Hematopoietic multipotent progenitor cell treated with erythropoietin and hydrocortisone succinate and interleukin-3 and kit ligand, for 4 days (in vitro differentiated cells): Measurements from ENCODE around the gene CTSO.
"Not testable (repeated sequence)": the region's sequence is repeated elsewhere in the genome, so short reads cannot be mapped to it uniquely, and the experiment has no call there.

ENCODE experiments used
- DNase-seq: peaks from one replicate; pipeline ENCODE4 v3.0.0-alpha.2; 2015

Gene CTSO

GRCh38 chr4:155954118-155954685, 536 bp upstream of the CTSO start:
- DNase-seq = no peak

GRCh38 chr4:155952501-155952901, 1.2 kb downstream of the CTSO start:
- DNase-seq = no peak

- no peak for DNase-seq
Measured at GRCh38 chr4:155950461-155950860, 3.2 kb downstream of the CTSO start.

GRCh38 chr4:155948541-155948940, 5.1 kb downstream of the CTSO start:
- DNase-seq = no peak

- DNase-seq = no peak
Measured at GRCh38 chr4:155946486-155946885, 7.2 kb downstream of the CTSO start.

GRCh38 chr4:155944516-155944915, 9.2 kb downstream of the CTSO start:
- DNase-seq = no peak

GRCh38 chr4:155943605-155944291, 9.9 kb downstream of the CTSO start:
- no peak for DNase-seq

- no peak for DNase-seq
Measured at GRCh38 chr4:155941820-155942219, 11.8 kb downstream of the CTSO start.

GRCh38 chr4:155941085-155941790, 12.4 kb downstream of the CTSO start:
- no peak for DNase-seq

- no peak for DNase-seq
Measured at GRCh38 chr4:155935389-155935986, 18.2 kb downstream of the CTSO start.

- DNase-seq = not testable (repeated sequence)
Measured at GRCh38 chr4:155934634-155935033, 19.0 kb downstream of the CTSO start.

GRCh38 chr4:155931634-155932033, 22.0 kb downstream of the CTSO start:
- DNase-seq = no peak

- no peak for DNase-seq
Measured at GRCh38 chr4:155930330-155930729, 23.3 kb downstream of the CTSO start.

GRCh38 chr4:155929833-155930232, 23.8 kb downstream of the CTSO start:
- DNase-seq = no peak

- DNase-seq = no peak
Measured at GRCh38 chr4:155924637-155925036, 29.0 kb downstream of the CTSO start.

GRCh38 chr4:155921597-155921996, 32.1 kb downstream of the CTSO start:
- DNase-seq = no peak

- no peak for DNase-seq
Measured at GRCh38 chr4:155914782-155915181, 38.9 kb downstream of the CTSO start.

- no peak for DNase-seq
Measured at GRCh38 chr4:155911905-155912304, 41.8 kb downstream of the CTSO start.

GRCh38 chr4:155909615-155910226, 43.9 kb downstream of the CTSO start:
- DNase-seq = no peak

GRCh38 chr4:155908187-155909139, 45.2 kb downstream of the CTSO start:
- DNase-seq = no peak

- DNase-seq = no peak
Measured at GRCh38 chr4:155907556-155907955, 46.1 kb downstream of the CTSO start.

GRCh38 chr4:155906554-155907247, 47.0 kb downstream of the CTSO start:
- no peak for DNase-seq
